Activated T-cell treated with anti-CD3 and anti-CD28 coated beads, Interleukin-2, amount 50 U/mL, for 24 hours (primary cell): ENCODE data around the gene PLEKHJ1.
A peak's percentile ranks its signal among the peaks of the same experiment; 100 is the strongest.

ENCODE experiments used
- DNase-seq: peaks from one replicate; pipeline ENCODE4 v3.0.0-alpha.2; 2020
- H3K27ac Mint-ChIP-seq: 2 replicates; pipeline ENCODE4 v1.8.0; 2020; ENCODE audit warnings: mild to moderate bottlenecking, mixed read lengths
- H3K27me3 Mint-ChIP-seq: 2 replicates; pipeline ENCODE4 v1.8.0; 2020; ENCODE audit warnings: mixed read lengths
- H3K36me3 Mint-ChIP-seq: 2 replicates; pipeline ENCODE4 v1.8.0; 2020; ENCODE audit warnings: low read depth, mixed read lengths
- H3K4me1 Mint-ChIP-seq: 2 replicates; pipeline ENCODE4 v1.8.0; 2020; ENCODE audit warnings: low read depth, mixed read lengths
- H3K4me3 Mint-ChIP-seq: 2 replicates; pipeline ENCODE4 v1.8.0; 2020; ENCODE audit warnings: mild to moderate bottlenecking, moderate library complexity, mixed read lengths
- H3K9me3 Mint-ChIP-seq: 2 replicates; pipeline ENCODE4 v1.8.0; 2020; ENCODE audit warnings: mixed read lengths

The PLEKHJ1 gene

GRCh38 chr19:2236064-2236313 lies 140 bp downstream of the PLEKHJ1 start:
- DNase-seq = no peak
- Mint-ChIP-seq H3K27me3 (no peaks in the 10 kb centered on the region), H3K4me1 (peaks cover 63% of the 10 kb centered on the region), H3K4me3 (peak overlapping the region; percentile 94), H3K9me3 (no peaks in the 10 kb centered on the region), H3K27ac (peak overlapping the region; percentile 96), H3K36me3 (peaks cover 90% of the 10 kb centered on the region)

GRCh38 chr19:2235381-2236063 lies 607 bp downstream of the PLEKHJ1 start:
- Mint-ChIP-seq H3K27ac (peak overlapping the region; percentile 93), H3K27me3 (no peaks in the 10 kb centered on the region), H3K9me3 (no peaks in the 10 kb centered on the region), H3K4me3 (peak overlapping the region; percentile 94), H3K4me1 (peaks cover 59% of the 10 kb centered on the region), H3K36me3 (peaks cover 90% of the 10 kb centered on the region)
- no peak for DNase-seq

DNA sequence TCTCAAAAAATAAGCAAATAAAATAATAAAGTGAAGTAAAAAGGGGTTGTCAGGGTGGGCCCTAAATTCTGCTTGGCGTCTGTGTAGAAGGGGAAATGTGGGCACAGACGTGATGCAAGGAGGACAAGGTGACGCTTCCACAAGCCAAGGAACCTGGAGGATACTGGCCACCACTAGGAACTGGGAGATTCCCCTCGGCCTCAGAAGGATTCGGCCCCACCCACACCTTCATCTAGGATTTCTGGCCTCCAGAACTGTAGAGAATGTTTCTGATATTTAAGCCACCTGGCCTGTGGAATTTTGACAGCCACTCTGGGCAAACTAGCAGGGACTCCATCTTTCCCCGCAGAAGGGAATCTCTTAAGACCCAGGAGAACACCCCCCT lies 1.1 kb downstream of the PLEKHJ1 start:
- Mint-ChIP-seq H3K4me3 (peak overlapping the region; percentile 94), H3K4me1 (peaks cover 55% of the 10 kb centered on the region), H3K9me3 (no peaks in the 10 kb centered on the region), H3K27me3 (no peaks in the 10 kb centered on the region), H3K36me3 (peaks cover 90% of the 10 kb centered on the region), H3K27ac (peak overlapping the region; percentile 93)
- no peak for DNase-seq

DNA sequence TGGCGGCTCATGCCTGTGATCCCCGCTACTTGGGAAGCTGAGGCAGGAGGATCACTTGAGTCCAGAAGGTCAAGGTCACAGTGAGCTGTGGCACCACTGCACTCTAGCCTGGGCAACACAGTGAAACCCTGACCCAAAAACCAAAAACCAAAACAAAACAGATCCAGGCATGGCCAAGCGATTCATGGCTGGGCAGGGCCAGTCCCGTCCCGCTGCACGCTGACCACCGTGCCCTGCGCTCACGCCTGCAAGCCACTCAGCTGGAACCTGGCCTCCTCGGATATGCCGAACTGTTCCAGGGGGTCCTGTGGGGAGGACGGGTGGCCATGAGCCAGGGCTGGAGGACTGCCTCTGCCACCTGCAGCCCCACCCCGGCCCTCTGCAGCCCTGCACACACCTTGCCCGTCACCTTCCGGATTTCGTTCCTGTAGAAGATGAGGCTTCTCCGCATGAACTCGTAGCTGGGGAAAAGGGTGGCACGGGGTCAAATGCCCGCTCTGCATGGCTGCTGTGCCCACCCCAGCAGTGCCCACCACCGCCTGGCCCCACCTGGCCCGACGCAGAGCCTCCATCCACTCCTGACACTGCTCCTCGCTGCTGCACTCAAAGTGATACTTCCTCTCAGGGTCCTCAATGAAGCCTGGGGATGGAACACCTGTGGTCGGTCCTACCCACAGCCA lies 2.4 kb downstream of the PLEKHJ1 start:
- Mint-ChIP-seq H3K4me1 (peaks cover 44% of the 10 kb centered on the region), H3K36me3 (peaks cover 88% of the 10 kb centered on the region), H3K27me3 (no peaks in the 10 kb centered on the region), H3K4me3 (peak overlapping the region; percentile 94), H3K9me3 (no peaks in the 10 kb centered on the region), H3K27ac (peak overlapping the region; percentile 93)
- DNase-seq = no peak

DNA sequence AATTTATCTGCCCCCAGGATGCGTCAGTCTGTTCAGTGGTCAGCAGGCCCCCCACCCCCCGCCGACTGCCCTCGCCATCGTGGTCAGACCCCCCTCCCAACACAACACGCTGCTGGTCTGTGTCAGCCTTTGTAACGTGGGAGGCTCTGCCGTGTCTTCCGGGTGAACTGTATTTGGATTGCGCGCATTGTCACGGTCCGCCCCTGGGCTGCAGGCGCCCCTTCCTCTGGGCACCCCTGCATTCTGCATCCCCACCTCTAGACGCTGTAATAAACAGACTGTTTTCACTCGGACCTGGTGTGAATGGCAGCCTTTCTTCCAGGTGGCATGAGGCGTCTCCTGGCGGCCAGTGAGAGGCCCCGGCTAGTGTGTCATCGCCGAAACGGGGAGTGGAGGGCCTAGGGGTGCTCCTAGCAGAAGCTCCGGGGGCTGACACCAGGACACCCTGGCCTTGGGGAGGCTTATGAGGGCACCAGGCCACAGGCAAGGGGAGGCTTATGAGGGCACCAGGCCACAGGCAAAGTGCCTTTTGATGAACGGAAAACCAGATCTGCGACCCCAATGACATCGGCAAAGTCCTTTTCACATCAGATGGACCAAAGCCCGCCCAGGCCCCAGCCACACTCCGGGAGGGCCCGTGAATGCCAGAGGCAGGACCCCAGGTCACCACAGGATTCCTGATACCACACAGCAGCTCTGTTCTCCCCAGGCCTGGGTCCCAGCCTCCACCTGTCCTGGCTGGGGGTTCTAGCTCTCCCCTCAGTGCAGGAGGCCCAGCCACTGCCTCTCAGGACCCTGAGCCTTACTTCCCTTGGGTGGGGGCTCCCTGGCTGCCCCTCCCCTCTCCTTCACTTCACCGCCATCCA lies 3.6 kb downstream of the PLEKHJ1 start:
- peak overlapping the region; percentile 35 for H3K4me3 Mint-ChIP-seq
- H3K9me3 Mint-ChIP-seq = no peaks in the 10 kb centered on the region
- H3K36me3 Mint-ChIP-seq = peaks cover 84% of the 10 kb centered on the region
- DNase-seq = no peak
- peak overlapping the region; percentile 53 for H3K27ac Mint-ChIP-seq
- peaks cover 32% of the 10 kb centered on the region for H3K4me1 Mint-ChIP-seq
- H3K27me3 Mint-ChIP-seq = no peaks in the 10 kb centered on the region

GRCh38 chr19:2231621-2232221 lies 4.4 kb downstream of the PLEKHJ1 start:
- no peaks in the 10 kb centered on the region for H3K27me3 Mint-ChIP-seq
- no peak for DNase-seq
- peak overlapping the region; percentile 83 for H3K27ac Mint-ChIP-seq
- H3K4me1 Mint-ChIP-seq = peaks cover 31% of the 10 kb centered on the region
- no peak overlapping the region for H3K4me3 Mint-ChIP-seq
- peaks cover 81% of the 10 kb centered on the region for H3K36me3 Mint-ChIP-seq
- no peaks in the 10 kb centered on the region for H3K9me3 Mint-ChIP-seq

GRCh38 chr19:2230807-2231533 lies 5.2 kb downstream of the PLEKHJ1 start:
- H3K27ac Mint-ChIP-seq = peak overlapping the region; percentile 56
- peaks cover 26% of the 10 kb centered on the region for H3K4me1 Mint-ChIP-seq
- no peak for DNase-seq

GRCh38 chr19:2230033-2230531 lies 6.0 kb downstream of the PLEKHJ1 start:
- no peak for DNase-seq
- Mint-ChIP-seq H3K36me3 (peaks cover 85% of the 10 kb centered on the region), H3K4me3 (no peak overlapping the region), H3K4me1 (peaks cover 24% of the 10 kb centered on the region), H3K27ac (peak overlapping the region; percentile 56), H3K9me3 (no peaks in the 10 kb centered on the region), H3K27me3 (no peaks in the 10 kb centered on the region)

More at GRCh38 chr19:2230807-2231533, 5.2 kb downstream of the PLEKHJ1 start:
- Mint-ChIP-seq H3K36me3 (peaks cover 81% of the 10 kb centered on the region), H3K9me3 (no peaks in the 10 kb centered on the region), H3K4me3 (no peak overlapping the region), H3K27me3 (no peaks in the 10 kb centered on the region)

GRCh38 chr19:2229103-2230032 lies 6.8 kb downstream of the PLEKHJ1 start:
- peaks cover 17% of the 10 kb centered on the region for H3K4me1 Mint-ChIP-seq
- H3K9me3 Mint-ChIP-seq = no peaks in the 10 kb centered on the region
- peaks cover 86% of the 10 kb centered on the region for H3K36me3 Mint-ChIP-seq
- DNase-seq = no peak
- peak overlapping the region; percentile 47 for H3K27ac Mint-ChIP-seq
- H3K27me3 Mint-ChIP-seq = no peaks in the 10 kb centered on the region
- H3K4me3 Mint-ChIP-seq = no peak overlapping the region

GRCh38 chr19:2228157-2229030 lies 7.7 kb downstream of the PLEKHJ1 start:
- H3K9me3 Mint-ChIP-seq = no peaks in the 10 kb centered on the region
- peak overlapping the region; percentile 47 for H3K27ac Mint-ChIP-seq
- DNase-seq = no peak
- H3K36me3 Mint-ChIP-seq = peaks cover 85% of the 10 kb centered on the region
- H3K27me3 Mint-ChIP-seq = no peaks in the 10 kb centered on the region
- no peak overlapping the region for H3K4me3 Mint-ChIP-seq
- H3K4me1 Mint-ChIP-seq = peaks cover 13% of the 10 kb centered on the region

GRCh38 chr19:2227415-2228156 lies 8.5 kb downstream of the PLEKHJ1 start:
- DNase-seq = no peak
- Mint-ChIP-seq H3K4me3 (no peak overlapping the region), H3K4me1 (peaks cover 7% of the 10 kb centered on the region), H3K27ac (no peak overlapping the region), H3K9me3 (no peaks in the 10 kb centered on the region), H3K27me3 (no peaks in the 10 kb centered on the region), H3K36me3 (peaks cover 84% of the 10 kb centered on the region)

GRCh38 chr19:2226840-2227360 lies 9.2 kb downstream of the PLEKHJ1 start:
- peaks cover 82% of the 10 kb centered on the region for H3K36me3 Mint-ChIP-seq
- H3K27ac Mint-ChIP-seq = peak overlapping the region; percentile 29
- no peak overlapping the region for H3K4me3 Mint-ChIP-seq
- no peak for DNase-seq
- no peaks in the 10 kb centered on the region for H3K9me3 Mint-ChIP-seq
- H3K27me3 Mint-ChIP-seq = no peaks in the 10 kb centered on the region
- H3K4me1 Mint-ChIP-seq = peaks cover 5% of the 10 kb centered on the region
